Small intestine (tissue), 7 donors: ENCODE measurements around the gene LGALS7. TPM values are rescaled to one million over a fixed set of nuclear protein-coding genes. Genes with fewer than 3 reads are reported as not detected.
A peak's percentile ranks its signal among the peaks of the same experiment; 100 is the strongest.
"Not testable (repeated sequence)": the region's sequence is repeated elsewhere in the genome, so short reads cannot be mapped to it uniquely, and the experiment has no call there.

Experiments used
- DNase-seq, 2 donors: peaks; one replicate each; pipeline versions ENCODE4 v3.0.0 to v3.0.0-alpha.2; 2013
- FAIRE-seq: peaks from 2 replicates; lab custom pipeline; 2012; peaks lifted over from hg19 to GRCh38; lab: Jason Lieb, UNC
- H3K27ac ChIP-seq, 3 donors: one replicate each; pipeline ENCODE4 v1.5.1; 2013; ENCODE audit warnings: low read length in 2 of 3, mild to moderate bottlenecking in 2 of 3, control low read depth in 1 of 3, inconsistent platforms in 1 of 3, low read depth in 1 of 3, moderate library complexity in 1 of 3
- H3K27me3 ChIP-seq, 3 donors: one replicate each; pipeline ENCODE4 v1.6.1; 2013; ENCODE audit warnings: low read length in 3 of 3, inconsistent platforms in 1 of 3; ENCODE audit not compliant: control insufficient read depth in 3 of 3, insufficient read depth in 3 of 3
- H3K36me3 ChIP-seq, 3 donors: one replicate each; pipeline ENCODE4 v1.6.1; 2013; ENCODE audit warnings: low read length in 3 of 3, inconsistent platforms in 1 of 3, low read depth in 1 of 3, mild to moderate bottlenecking in 1 of 3, moderate library complexity in 1 of 3; ENCODE audit not compliant: control insufficient read depth in 3 of 3, insufficient read depth in 2 of 3
- H3K4me1 ChIP-seq, 3 donors: one replicate each; pipeline ENCODE4 v1.6.1; 2013; ENCODE audit warnings: low read length in 2 of 3, inconsistent platforms in 1 of 3, low read depth in 1 of 3, mild to moderate bottlenecking in 1 of 3, moderate library complexity in 1 of 3; ENCODE audit not compliant: control insufficient read depth in 3 of 3, insufficient read depth in 2 of 3
- H3K4me3 ChIP-seq, 3 donors: one replicate each; pipeline ENCODE4 v1.5.1; 2013; ENCODE audit warnings: low read length in 3 of 3, control low read depth in 1 of 3, inconsistent platforms in 1 of 3, low read depth in 1 of 3, mild to moderate bottlenecking in 1 of 3, moderate library complexity in 1 of 3
- H3K9me3 ChIP-seq, 2 donors: one replicate each; pipeline ENCODE4 v1.6.1; 2013; ENCODE audit warnings: low read depth in 1 of 2, low read length in 1 of 2; ENCODE audit not compliant: control insufficient read depth in 2 of 2, insufficient read depth in 1 of 2
- WGBS, 3 donors: extraction: QIAGEN DNeasy Blood & Tissue Kit; methylation state at CpG; one replicate each; pipeline ENCODE4 v1.1.7; 2013; 5-methylcytosine and 5-hydroxymethylcytosine counted together
- polyA plus RNA-seq, 4 donors: library from polyadenylated mRNA; stranded (reverse) in 3 of 4; unstranded in 1 of 4; fragments of 200-250 nt in 3 of 4; fragments of 120-200 nt in 1 of 4; gene quantifications; one replicate each; pipeline versions ENCODE4 v1.2.1 to v1.2.3, GENCODE V29; 2013
- donor health status: healthy with polysubstance abuse.
- donor health status: control.
- donor health status: control.
- donor health status: Bipolar disorder and iron deficiency.
- donor health status: healthy.

LGALS7 gene
- polyA plus RNA-seq, 4 donors = 1.1 to 9.2 TPM; not detected in 2

- DNase-seq, H3K4me3 ChIP-seq, H3K36me3 ChIP-seq, H3K27me3 ChIP-seq, H3K9me3 ChIP-seq, H3K4me1 ChIP-seq, FAIRE-seq, H3K27ac ChIP-seq: not testable (repeated sequence)
- 63 to 100% (median 78%) methylated on average over 1 to 8 of the region's 30 CpGs for WGBS, 3 donors
Measured at GRCh38 chr19:38771569-38771968, 1.7 kb downstream of the LGALS7 start.

DNA sequence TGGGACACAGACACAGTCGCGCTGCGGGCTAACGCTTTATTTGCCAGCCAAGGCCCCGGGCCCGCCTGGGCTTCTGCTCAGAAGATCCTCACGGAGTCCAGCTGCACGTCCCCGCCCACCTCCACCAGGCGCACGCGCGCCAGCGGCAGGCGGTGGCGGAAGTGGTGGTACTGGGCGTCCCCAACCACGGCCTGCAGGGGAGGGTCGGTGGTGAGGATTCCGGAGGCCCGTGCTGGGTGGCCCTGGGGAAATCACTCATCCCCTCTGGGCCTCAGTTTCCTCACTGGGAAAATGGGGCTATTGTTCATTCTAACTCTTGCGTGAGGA is 2.4 kb downstream of the LGALS7 start:
- 20 to 88% (median 67%) methylated on average over 1 of the region's 22 CpGs for WGBS, 3 donors
- not testable (repeated sequence) for DNase-seq, H3K4me1 ChIP-seq, FAIRE-seq, H3K9me3 ChIP-seq, H3K36me3 ChIP-seq, H3K27me3 ChIP-seq
- peak overlapping the region in 1 of 3 donors; percentile 25 for H3K4me3 ChIP-seq
- peak overlapping the region in 1 of 3 donors; percentile 48 for H3K27ac ChIP-seq

- not testable (repeated sequence) for DNase-seq, H3K4me1 ChIP-seq, H3K27me3 ChIP-seq, H3K36me3 ChIP-seq, H3K9me3 ChIP-seq, FAIRE-seq
- Histone ChIP-seq H3K4me3 (peak overlapping the region; percentile 1 to 51 (median 39)), H3K27ac (peak overlapping the region; percentile 4 to 86 (median 84))
- WGBS, 3 donors = 5 to 28% (median 16%) methylated on average over 9 to 27 of the region's 58 CpGs
Measured at GRCh38 chr19:38770228-38770948, 2.9 kb downstream of the LGALS7 start.

- FAIRE-seq (no peak), DNase-seq (peak; percentile 85 to 96)
- Histone ChIP-seq H3K4me1 (peaks cover 0 to 8% (median 0%) of the 10 kb centered on the region in 3 donors), H3K36me3 (no peaks in the 10 kb centered on the region), H3K27ac (peak overlapping the region; percentile 47 to 86 (median 84)), H3K9me3 (peaks cover 0 to 3% of the 10 kb centered on the region in 2 donors), H3K4me3 (peak overlapping the region; percentile 1 to 51 (median 39)), H3K27me3 (no peaks in the 10 kb centered on the region)
- WGBS, 3 donors = 11 to 20% (median 15%) methylated on average over 36 to 42 of the region's 42 CpGs
Measured at GRCh38 chr19:38769635-38770211, 3.6 kb downstream of the LGALS7 start.

GRCh38 chr19:38766276-38767047 is 6.9 kb downstream of the LGALS7 start:
- peaks cover 0 to 3% of the 10 kb centered on the region in 2 donors for H3K9me3 ChIP-seq

DNA sequence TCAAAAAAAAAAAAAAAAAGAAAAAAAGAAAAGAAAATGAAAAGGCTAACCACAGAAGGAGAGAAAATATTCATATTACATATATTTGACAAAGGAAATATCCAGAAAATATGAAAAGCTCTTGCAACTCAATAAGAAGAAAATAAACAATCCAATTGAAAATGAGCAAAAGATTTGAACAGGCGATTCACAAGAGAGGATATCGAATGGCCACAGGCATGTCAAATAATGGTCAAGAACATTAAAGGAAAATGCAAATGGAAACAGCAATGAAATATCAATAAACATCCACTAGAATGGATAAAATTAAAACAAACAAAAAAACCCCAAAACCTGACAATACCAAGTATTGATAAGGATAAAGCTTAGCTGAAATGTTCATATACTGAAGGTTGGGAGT is 8.1 kb downstream of the LGALS7 start:
- no peaks in the 10 kb centered on the region for H3K27me3 ChIP-seq
- no peak overlapping the region for H3K4me3 ChIP-seq
- H3K9me3 ChIP-seq = peaks cover 0 to 3% of the 10 kb centered on the region in 2 donors
- H3K36me3 ChIP-seq = no peaks in the 10 kb centered on the region
- no peak overlapping the region for H3K27ac ChIP-seq
- WGBS, 3 donors = 99 to 100% (median 99%) methylated on average over 2 of the region's 2 CpGs
- FAIRE-seq (no peak), DNase-seq (no peak)
- peaks cover 0 to 17% (median 0%) of the 10 kb centered on the region in 3 donors for H3K4me1 ChIP-seq

More at GRCh38 chr19:38766276-38767047, 6.9 kb downstream of the LGALS7 start:
- peaks cover 0 to 13% (median 0%) of the 10 kb centered on the region in 3 donors for H3K4me1 ChIP-seq
- H3K36me3 ChIP-seq = no peaks in the 10 kb centered on the region
- H3K27me3 ChIP-seq = no peaks in the 10 kb centered on the region
- DNase-seq (no peak), FAIRE-seq (no peak)
- WGBS, 3 donors = 88 to 92% (median 89%) methylated on average over 10 of the region's 10 CpGs
- H3K27ac ChIP-seq = no peak overlapping the region
- H3K4me3 ChIP-seq = no peak overlapping the region

GRCh38 chr19:38763795-38764220 is 9.5 kb downstream of the LGALS7 start:
- H3K4me1 ChIP-seq = peaks cover 0 to 19% (median 0%) of the 10 kb centered on the region in 3 donors
- no peaks in the 10 kb centered on the region for H3K36me3 ChIP-seq
- H3K27me3 ChIP-seq = no peaks in the 10 kb centered on the region
- FAIRE-seq = no peak
- H3K9me3 ChIP-seq = peaks cover 0 to 3% of the 10 kb centered on the region in 2 donors
- WGBS, 3 donors = 50 to 70% (median 57%) methylated on average over 3 of the region's 3 CpGs
- peak in 1 of 2 donors; percentile 68 for DNase-seq
- H3K4me3 ChIP-seq = no peak overlapping the region
- peak overlapping the region in 1 of 3 donors; percentile 66 for H3K27ac ChIP-seq

DNA sequence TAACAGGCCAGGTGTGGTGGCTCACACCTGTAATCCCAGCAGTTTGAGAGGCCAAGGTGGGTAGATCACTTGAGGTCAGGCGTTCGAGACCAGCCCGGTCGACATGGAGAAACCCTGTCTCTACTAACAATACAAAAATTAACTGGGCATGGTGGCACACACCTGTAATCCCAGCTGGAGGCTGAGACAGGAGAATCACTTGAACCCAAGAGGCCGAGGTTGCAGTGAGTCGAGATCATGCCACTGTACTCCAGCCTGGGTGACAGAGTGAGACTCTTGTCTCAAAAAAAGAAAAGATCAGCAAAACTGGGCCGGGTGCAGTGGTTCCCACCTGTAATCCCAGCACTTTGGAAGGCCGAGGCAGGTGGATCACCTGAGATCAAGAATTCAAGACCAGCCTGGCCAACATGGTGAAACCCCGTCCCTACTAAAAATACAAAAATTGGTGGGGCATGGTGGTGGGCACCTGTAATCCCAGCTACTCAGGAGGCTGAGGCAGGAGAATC is 11.4 kb downstream of the LGALS7 start:
- H3K4me3 ChIP-seq, DNase-seq, H3K36me3 ChIP-seq, FAIRE-seq, H3K27me3 ChIP-seq, H3K9me3 ChIP-seq: not testable (repeated sequence)
- 92 to 96% (median 95%) methylated on average over 9 of the region's 9 CpGs for WGBS, 3 donors
- Histone ChIP-seq H3K4me1 (peaks cover 0 to 19% (median 0%) of the 10 kb centered on the region in 3 donors), H3K27ac (peak overlapping the region in 1 of 3 donors; percentile 66)
